ENCODE measurements around the gene SLC22A17. TPM values are rescaled to one million over a fixed set of nuclear protein-coding genes. Genes with fewer than 3 reads are reported as not detected.
A peak's percentile ranks its signal among the peaks of the same experiment; 100 is the strongest.

Gene SLC22A17
- total and polyA plus RNA-seq, 2 of the 13 experiments (the other 11 are each of a cell fraction or from before 2014, with no cell fraction given), result 0.95 to 1.1 TPM

DNA sequence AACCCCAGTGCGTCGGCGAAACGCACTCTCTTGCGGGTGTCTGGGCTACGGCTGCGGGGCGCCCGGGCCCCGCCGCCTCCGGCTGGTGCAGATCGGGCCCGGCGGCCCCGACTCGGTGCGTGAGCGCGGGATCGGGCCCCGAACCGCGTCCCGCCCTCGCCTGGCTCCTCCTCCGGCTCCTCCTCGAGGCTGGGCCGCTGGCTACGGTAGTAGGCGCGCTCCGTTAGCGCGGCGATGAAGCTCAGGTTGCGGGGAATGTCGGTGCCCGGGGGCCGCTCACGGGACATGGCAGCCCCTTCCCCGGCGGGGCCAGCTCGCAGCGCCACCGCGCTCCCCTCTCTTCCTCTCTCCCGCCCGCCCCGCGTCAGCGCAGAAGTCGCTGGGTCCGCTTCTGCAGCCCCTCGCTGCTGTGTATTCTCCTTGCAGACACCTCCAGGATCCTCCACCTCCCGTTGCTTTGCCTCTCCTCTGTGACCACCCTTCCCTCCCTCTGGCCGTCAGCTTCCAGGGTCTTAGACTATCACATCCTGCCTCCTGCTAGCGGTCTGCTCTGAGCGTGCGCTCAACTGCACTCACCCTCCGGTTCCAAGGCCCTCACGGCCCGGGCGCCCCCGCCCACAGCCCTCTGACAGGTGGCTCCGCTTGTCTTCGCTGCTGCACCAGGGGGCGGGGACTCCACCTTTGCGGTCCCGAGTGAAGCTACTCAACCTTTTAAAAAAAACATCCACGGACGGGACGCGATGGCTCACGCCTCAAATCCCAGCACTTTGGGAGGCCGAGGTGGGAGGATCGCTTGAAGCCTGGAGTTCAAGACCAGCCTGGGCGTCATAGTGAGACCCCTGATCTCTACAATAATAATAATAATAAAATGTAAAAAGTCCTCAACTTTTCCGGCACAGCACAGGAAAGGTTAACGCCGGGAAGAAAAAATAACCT, 50.1 kb downstream of the SLC22A17 start, which contains the start of gene PPP1R3E (continued):
- TF ChIP-seq HNRNPK (IDR thresholded peaks at IDR 0.05; ENCODE audit: low read depth, low read length, poor library complexity, severe bottlenecking) (no peak), PAWR (CRISPR knock-in tag; IDR thresholded peaks at IDR 0.05; ENCODE audit: borderline replicate concordance) (no peak), NR2F2 (IDR thresholded peaks at IDR 0.05; ENCODE audit: borderline replicate concordance, low read depth) (no peak), RBFOX2 (IDR thresholded peaks at IDR 0.05; ENCODE audit: low read depth, low read length) (peak; percentile 84), SRSF1 (optimal IDR thresholded peaks at IDR 0.05; ENCODE audit: low read depth, low read length) (peak; percentile 89), SMARCE1 (IDR thresholded peaks at IDR 0.05; ENCODE audit: borderline replicate concordance) (no peak), KDM3A (CRISPR knock-in tag; IDR thresholded peaks at IDR 0.05; ENCODE audit: low read depth) (no peak; the same call in 1 of the 2 replicates), CAMTA2 (CRISPR knock-in tag; IDR thresholded peaks at IDR 0.05; ENCODE audit: borderline replicate concordance) (peak; percentile 98), ZNF749 (CRISPR knock-in tag; IDR thresholded peaks at IDR 0.05; ENCODE audit: borderline replicate concordance) (peak; percentile 46; the same call in 1 of the 2 replicates), BATF2 (CRISPR knock-in tag; IDR thresholded peaks at IDR 0.05) (no peak), ESRRA (CRISPR knock-in tag; IDR thresholded peaks at IDR 0.05; ENCODE audit: low read depth) (no peak), SRY (CRISPR knock-in tag; IDR thresholded peaks at IDR 0.05) (no peak), TFAP4 (IDR thresholded peaks at IDR 0.05; ENCODE audit: borderline replicate concordance, low read depth) (peak; percentile 82; the same call in 1 of the 2 replicates), EHMT2 (IDR thresholded peaks at IDR 0.05; ENCODE audit: borderline replicate concordance, low read depth, low read length) (no peak), PHF20 (CRISPR knock-in tag; IDR thresholded peaks at IDR 0.05) (no peak), ZNF326 (CRISPR knock-in tag; IDR thresholded peaks at IDR 0.05; ENCODE audit: borderline replicate concordance) (no peak), NR2F1 (CRISPR knock-in tag; IDR thresholded peaks at IDR 0.05) (no peak), CEBPG (CRISPR knock-in tag; IDR thresholded peaks at IDR 0.05) (peak; percentile 11; the same call in 1 of the 2 replicates), ATM (IDR thresholded peaks at IDR 0.05; ENCODE audit: borderline replicate concordance) (no peak), PTBP1 (IDR thresholded peaks at IDR 0.05; ENCODE audit: low read depth, low read length, poor library complexity, severe bottlenecking) (peak; percentile 1)
- TF ChIP-seq, protein P1, sequence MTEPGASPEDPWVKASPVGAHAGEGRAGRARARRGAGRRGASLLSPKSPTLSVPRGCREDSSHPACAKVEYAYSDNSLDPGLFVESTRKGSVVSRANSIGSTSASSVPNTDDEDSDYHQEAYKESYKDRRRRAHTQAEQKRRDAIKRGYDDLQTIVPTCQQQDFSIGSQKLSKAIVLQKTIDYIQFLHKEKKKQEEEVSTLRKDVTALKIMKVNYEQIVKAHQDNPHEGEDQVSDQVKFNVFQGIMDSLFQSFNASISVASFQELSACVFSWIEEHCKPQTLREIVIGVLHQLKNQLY (CRISPR knock-in tag; IDR thresholded peaks at IDR 0.05), result peak; percentile 2
- TF ChIP-seq, protein P2, sequence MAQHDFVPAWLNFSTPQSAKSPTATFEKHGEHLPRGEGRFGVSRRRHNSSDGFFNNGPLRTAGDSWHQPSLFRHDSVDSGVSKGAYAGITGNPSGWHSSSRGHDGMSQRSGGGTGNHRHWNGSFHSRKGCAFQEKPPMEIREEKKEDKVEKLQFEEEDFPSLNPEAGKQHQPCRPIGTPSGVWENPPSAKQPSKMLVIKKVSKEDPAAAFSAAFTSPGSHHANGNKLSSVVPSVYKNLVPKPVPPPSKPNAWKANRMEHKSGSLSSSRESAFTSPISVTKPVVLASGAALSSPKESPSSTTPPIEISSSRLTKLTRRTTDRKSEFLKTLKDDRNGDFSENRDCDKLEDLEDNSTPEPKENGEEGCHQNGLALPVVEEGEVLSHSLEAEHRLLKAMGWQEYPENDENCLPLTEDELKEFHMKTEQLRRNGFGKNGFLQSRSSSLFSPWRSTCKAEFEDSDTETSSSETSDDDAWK (CRISPR knock-in tag; IDR thresholded peaks at IDR 0.05), result no peak
- TF ChIP-seq, protein P3, sequence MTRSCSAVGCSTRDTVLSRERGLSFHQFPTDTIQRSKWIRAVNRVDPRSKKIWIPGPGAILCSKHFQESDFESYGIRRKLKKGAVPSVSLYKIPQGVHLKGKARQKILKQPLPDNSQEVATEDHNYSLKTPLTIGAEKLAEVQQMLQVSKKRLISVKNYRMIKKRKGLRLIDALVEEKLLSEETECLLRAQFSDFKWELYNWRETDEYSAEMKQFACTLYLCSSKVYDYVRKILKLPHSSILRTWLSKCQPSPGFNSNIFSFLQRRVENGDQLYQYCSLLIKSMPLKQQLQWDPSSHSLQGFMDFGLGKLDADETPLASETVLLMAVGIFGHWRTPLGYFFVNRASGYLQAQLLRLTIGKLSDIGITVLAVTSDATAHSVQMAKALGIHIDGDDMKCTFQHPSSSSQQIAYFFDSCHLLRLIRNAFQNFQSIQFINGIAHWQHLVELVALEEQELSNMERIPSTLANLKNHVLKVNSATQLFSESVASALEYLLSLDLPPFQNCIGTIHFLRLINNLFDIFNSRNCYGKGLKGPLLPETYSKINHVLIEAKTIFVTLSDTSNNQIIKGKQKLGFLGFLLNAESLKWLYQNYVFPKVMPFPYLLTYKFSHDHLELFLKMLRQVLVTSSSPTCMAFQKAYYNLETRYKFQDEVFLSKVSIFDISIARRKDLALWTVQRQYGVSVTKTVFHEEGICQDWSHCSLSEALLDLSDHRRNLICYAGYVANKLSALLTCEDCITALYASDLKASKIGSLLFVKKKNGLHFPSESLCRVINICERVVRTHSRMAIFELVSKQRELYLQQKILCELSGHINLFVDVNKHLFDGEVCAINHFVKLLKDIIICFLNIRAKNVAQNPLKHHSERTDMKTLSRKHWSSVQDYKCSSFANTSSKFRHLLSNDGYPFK (CRISPR knock-in tag; IDR thresholded peaks at IDR 0.05; ENCODE audit: borderline replicate concordance), result peak; percentile 55
